Fibroblast of peridontal ligament (primary cell): ENCODE measurements around the gene CFAP46.
"Not testable (repeated sequence)": the region's sequence is repeated elsewhere in the genome, so short reads cannot be mapped to it uniquely, and the experiment has no call there.

Experiments
- DNase-seq: peaks from one replicate; pipeline ENCODE4 v3.0.0-alpha.2; 2010; ENCODE audit errors: extremely low read depth

The CFAP46 gene

DNA sequence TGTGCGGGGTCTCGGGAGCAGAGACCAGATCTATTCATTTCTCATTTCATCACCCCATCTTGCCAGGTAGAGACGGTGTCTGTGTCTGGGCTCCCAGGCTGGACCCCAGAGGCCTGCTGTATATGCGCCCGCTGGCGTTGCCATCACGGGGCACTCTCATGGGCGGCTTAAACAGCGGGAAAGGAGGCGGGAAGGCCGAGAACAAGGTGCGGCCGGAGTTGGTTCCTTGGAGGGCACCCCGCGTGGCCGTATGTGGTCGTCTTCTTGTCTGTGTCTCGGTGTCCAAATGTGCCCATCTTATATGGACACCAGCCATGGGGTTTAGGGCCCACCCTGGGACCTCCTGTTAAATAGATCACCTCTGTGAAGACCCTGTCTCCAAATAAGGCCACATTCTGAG, 2.1 kb upstream of the CFAP46 start:
- DNase-seq, result no peak

GRCh38 chr10:132943791-132944404, 1.5 kb upstream of the CFAP46 start:
- no peak for DNase-seq

DNA sequence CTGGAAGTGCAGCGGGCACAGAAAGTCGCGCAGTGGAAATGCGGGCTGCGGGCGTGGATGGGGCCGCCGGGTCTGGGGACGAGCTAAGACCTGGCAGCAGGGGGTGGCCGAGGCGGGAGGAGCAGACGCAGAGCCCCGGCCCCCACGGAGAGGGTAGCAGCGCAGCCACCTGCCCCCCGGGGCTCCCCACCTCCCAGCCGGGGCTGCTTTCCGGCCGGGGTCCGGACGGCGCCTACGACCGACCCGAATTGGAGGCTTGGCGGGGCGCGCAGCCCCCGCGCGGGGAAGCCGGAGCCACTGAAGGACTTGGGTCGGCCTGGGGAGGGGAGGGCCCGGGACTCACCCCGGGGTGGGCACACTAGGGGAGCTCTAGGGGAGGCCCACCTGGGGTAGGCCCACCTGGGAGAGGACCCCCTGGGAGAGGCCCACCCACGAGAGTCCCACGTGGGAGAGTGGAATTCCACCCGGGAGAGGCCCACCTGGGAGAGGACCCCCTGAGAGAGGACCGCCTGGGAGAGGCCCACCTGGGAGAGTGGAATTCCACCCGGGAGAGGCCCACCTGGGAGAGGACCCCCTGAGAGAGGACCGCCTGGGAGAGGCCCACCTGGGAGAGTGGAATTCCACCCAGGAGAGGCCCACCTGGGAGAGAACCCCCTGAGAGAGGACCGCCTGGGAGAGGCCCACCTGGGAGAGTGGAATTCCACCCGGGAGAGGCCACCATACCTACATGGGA, 854 bp upstream of the CFAP46 start:
- no peak for DNase-seq

DNA sequence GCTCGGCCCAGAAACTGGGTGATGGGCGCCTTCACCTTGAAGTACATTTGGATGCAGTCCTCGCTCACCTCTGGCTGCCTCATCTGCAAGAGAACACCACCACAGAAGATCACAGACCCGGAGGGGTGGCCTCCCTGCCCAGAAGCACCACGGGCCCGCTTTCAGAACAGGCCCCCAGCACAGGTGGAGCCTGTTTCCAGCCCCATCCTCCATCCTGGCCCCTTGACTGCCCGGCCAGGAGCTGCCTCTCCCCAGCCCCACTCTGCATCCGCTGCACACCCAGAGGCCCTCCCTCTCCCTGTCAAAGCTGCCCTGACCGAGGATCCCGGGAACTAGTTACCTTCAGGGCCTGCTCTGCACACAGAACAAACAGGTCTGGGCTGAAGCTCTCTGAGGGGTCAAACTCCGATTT, 724 bp downstream of the CFAP46 start:
- no peak for DNase-seq

GRCh38 chr10:132940791-132941465, 1.4 kb downstream of the CFAP46 start:
- no peak for DNase-seq

DNA sequence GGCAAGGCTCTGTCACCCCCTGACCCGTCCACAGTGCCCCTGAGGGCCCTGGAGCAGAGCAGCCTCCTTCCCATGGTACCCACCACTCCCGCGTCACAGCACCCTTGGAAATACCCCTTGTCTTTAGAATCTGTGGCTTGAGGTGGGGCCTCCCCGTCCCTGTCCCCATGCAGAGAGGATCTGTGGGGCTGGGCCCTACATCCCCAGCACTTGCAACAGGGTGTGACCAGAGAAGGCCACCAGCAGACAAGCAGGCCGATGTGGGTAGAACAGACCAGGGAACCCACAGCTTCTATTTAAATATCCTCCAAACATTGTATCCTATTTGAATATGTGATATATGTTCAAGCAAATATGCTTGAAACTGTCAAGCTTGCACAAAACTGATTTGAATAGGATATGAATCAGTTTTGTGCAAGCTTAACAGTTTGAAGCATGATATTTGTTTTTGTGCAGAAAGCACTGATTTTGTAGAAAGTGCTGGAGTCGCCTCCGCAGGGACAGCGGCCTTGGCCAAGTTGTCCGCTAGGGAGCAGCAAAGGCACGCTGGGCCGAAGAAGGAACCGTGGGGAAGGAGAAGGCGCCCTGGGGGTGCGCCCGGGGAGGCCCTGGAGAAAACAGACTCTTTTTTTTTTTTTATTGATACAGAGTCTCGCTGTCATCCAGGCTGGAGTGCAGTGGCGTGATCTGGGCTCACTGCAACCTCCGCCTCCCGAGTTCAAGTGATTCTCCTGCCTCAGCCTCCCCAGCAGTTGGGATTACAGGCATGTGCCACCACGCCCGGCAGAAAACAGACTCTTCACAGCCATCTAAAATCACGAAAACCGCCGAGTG, 2.2 kb downstream of the CFAP46 start:
- DNase-seq, result peak; percentile 62

GRCh38 chr10:132939378-132939955, 2.9 kb downstream of the CFAP46 start:
- DNase-seq, result no peak

GRCh38 chr10:132938472-132939339, 3.7 kb downstream of the CFAP46 start:
- DNase-seq, result no peak

DNA sequence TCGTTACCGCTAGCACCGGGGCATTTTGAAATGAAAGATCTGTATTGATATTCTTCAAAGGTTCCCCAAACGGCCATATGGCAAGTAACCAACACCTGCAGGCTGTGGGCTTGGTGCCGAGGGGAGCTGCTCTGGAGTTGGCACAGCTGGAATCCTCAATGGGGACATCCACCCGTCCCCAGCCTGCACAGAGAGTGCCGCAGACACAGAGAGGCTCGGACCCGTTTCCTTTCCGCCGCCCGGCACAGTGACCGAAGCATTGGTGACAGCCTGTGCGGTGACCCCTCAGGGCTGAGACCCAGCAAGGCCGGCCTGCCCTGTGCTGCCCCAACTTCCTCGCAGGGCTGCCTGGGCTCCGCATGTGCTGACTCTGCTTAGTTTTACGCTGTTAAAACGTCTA, 4.5 kb downstream of the CFAP46 start:
- no peak for DNase-seq

DNA sequence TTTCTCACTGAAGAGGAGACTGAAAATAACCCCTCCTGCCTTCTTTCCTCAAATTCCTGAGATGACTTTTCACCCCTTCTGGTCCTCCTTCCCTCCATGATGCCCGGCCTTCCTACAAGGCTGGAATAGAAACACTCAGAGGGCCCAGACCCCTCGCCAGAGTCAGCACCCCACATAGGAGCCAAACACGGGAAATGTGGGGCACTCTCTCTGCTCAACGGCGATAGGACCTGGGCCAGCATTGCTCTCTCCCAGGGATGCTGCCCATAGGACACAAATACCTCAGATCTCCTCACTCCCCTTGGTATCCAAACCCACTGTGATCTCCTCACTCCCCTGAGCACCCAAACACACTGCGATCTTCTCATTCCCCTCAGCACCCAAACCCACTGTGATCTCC, 7.4 kb downstream of the CFAP46 start:
- DNase-seq, result no peak

- no peak for DNase-seq
Observed at GRCh38 chr10:132933308-132934042, 8.9 kb downstream of the CFAP46 start.

DNA sequence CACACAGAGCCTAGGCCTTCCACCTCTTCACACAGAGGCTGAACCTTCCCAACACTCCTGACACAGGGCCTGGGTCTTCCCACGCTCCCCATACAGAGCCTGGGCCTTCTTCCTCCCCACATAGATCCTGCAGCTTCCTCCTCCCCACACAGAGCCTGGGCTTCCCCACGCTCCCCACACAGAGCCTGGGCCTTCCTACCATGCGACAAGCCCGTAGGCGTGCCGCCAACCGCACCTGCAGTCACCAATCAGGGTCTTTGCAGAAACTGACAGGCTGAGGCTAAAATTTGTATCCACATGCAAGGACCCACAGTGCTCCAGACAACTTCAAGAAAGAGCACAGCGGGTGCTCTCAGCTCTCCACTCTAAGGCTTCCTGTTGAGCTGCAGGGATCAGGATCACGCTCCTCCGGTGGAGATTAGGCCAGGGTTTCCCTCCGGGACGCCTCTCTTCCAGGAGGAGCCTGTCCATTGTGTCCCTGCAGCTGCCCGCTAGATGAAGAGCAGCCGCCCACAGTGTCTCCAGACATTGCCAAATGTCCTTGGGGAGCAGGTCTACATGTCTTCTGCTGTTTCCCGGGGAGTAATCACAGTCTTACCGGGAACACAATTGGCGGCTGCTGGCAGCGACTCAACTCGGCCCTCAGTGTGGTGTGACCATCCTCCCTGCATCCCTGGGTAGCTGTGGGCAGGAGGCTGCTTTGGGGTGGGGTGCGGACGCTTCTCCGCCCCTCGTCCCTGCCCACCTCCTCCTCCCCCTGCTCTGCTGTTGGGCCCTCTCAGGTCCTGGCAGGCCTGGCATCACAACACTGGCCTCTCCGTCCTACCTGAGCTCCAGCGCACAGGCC, 9.7 kb downstream of the CFAP46 start:
- no peak for DNase-seq

GRCh38 chr10:132931258-132932250, 10.8 kb downstream of the CFAP46 start:
- peak; percentile 20 for DNase-seq

GRCh38 chr10:132930701-132931100, 11.7 kb downstream of the CFAP46 start:
- not testable (repeated sequence) for DNase-seq

DNA sequence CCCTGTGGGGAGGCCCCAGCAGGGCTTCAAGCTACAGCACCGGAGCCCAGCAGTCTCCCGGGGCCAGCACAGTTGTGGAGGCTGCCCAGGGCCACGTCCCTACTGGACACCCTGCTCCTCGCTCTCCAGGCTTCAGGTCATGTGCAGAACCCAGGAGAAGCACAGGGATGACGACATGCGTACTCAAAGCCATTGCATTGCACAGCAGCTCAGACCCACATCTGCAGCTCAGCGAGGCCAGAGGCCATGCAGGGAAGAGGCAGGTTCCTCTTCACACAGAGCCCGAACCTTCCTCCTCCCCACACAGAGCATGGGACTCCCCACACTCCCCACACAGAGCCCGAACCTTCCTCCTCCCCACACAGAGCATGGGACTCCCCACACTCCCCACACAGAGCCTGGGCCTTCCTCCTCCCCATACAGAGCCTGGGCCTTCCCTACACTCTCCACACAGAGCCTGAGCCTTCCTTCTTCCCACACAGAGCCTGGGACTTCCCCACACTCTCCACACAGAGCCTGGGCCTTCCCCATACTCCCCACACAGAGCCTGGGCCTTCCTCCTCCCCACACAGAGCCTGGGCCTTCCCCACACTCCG, 12.3 kb downstream of the CFAP46 start:
- DNase-seq, result no peak

GRCh38 chr10:132929480-132929879, 12.9 kb downstream of the CFAP46 start:
- no peak for DNase-seq

- DNase-seq, result no peak
Observed at GRCh38 chr10:132928261-132928660, 14.1 kb downstream of the CFAP46 start.

DNA sequence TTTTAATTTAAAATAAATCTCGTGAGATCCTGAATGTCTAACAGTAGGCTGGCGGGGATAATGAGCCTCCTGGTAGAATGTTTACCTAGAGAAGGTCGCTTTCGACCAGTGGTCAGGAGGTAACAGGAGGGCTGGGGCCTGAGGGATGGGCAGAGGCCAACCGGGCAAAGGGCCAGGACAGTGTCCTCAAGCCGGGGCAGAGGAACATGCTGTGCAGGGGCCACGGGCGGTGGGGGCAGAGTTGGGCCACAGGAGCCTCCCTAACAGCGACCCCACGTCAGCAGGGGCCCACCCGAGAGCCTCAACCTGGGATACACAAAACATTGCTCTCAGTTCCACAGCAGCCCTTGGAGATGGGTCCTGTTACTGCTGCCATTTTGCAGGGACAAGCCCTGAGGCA, 14.5 kb downstream of the CFAP46 start:
- no peak for DNase-seq
